ENCODE data around the gene B3GALT4.

DNA sequence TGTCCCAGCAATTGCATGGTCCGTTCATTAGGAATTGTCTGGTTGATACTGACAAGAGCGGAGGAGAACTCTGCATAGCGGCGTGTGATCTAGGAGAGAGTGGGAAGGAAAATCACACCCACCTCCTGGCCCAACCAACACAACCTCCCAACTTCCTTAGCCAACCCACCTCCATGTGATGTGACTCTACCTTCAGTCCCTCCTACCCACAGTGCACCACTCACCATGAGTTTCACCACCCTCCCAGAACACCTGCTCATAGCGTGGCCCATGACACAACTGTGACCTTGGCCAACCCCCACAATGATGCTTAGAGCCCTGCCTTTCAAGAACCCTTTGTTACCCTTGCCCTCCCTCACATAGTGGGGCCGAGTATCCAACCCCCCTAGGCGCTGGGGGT, 12.9 kb upstream of the B3GALT4 start:
- no peak for TF ChIP-seq POLR2A (IDR thresholded peaks at IDR 0.05)
- TF ChIP-seq, protein P1, sequence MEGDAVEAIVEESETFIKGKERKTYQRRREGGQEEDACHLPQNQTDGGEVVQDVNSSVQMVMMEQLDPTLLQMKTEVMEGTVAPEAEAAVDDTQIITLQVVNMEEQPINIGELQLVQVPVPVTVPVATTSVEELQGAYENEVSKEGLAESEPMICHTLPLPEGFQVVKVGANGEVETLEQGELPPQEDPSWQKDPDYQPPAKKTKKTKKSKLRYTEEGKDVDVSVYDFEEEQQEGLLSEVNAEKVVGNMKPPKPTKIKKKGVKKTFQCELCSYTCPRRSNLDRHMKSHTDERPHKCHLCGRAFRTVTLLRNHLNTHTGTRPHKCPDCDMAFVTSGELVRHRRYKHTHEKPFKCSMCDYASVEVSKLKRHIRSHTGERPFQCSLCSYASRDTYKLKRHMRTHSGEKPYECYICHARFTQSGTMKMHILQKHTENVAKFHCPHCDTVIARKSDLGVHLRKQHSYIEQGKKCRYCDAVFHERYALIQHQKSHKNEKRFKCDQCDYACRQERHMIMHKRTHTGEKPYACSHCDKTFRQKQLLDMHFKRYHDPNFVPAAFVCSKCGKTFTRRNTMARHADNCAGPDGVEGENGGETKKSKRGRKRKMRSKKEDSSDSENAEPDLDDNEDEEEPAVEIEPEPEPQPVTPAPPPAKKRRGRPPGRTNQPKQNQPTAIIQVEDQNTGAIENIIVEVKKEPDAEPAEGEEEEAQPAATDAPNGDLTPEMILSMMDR (IDR thresholded peaks at IDR 0.05): no peak
